HG02852 (cell line): Measurements from ENCODE around the gene ITGA1.
"Not testable (repeated sequence)": the region's sequence is repeated elsewhere in the genome, so short reads cannot be mapped to it uniquely, and the experiment has no call there.

ENCODE experiments used
- ATAC-seq: cut with Tn5 transposase; IDR thresholded peaks from one replicate; pipeline ENCODE4 v1.9.1; 2021; ENCODE audit warnings: mild to moderate bottlenecking, moderate library complexity; ENCODE audit not compliant: unreplicated experiment

The ITGA1 gene

DNA sequence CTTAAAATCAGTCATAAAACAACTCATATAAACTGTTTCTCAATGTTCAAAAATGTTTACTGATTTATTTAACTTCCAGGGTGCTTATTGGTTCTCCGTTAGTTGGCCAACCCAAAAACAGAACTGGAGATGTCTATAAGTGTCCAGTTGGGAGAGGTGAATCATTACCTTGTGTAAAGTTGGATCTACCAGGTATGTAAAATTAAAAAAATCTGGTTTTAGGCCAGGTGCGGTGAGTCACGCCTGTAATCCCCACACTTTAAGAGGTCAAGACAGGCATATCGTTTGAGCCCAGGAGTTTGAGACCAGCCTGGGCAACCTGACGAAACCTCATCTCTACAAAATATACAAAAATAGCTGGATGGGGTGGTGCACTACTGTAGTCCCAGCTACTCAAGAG, 73.7 kb downstream of the ITGA1 start:
- ATAC-seq: no peak

DNA sequence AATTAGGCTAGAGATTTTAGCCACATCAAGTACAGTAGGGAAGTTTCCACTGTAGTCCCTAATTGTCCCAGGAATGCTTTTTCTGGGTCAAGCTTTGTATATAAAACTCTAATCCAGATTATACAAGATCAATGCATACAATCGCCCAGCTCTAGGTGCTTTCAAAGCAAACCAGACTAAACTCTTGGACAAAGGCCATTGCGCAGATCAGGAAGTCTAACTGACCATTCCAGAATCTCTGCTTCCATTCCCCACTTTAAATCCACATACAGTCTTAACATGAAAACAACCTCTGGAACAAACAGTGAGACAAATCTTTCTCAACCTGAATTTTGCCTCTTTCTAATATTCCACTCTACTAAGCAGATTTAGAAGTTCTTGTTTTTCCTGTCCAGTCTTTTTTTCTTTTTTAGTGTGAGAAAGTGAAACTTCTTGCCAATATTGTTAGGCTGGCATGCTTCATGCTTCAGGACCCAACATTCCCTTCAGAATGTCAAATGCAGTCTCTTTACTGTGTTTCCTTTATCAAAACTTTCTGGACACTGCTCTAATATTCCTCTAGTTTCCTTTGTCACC, 76.1 kb downstream of the ITGA1 start:
- ATAC-seq: no peak

DNA sequence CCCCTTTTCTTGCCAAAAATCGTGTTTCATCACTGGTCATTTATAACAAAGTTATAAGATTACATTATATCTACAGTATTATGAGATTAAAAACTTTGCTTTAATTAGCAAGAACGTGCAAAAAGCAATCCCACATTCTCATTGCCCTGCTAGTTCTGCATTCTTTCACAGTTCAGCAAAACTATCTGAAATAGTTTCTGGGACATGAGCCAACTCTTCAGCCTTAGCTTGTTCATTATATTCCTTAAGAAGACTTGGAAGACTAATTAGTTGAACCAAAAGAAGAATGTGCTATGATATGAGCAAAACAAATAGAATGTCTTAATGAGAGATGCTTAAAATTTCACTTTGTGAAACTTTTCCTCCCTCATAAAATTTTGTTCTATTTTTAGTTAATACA, 76.7 kb downstream of the ITGA1 start:
- no peak for ATAC-seq

DNA sequence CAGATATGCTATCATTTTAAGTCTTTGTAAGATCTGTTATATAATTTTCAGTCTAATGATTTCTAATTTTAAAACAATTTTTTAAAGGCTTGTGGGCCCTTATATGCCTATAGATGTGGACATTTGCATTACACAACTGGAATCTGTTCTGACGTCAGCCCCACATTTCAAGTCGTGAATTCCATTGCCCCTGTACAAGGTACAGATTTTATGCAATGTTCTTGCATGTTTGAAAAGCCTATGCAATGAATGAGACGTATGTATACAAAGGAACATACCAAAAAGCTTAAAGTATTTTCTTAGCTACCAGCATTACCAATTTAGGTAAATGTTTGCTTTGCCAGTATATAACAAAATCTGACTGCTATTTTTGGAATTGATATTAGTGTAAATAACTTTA, 77.2 kb downstream of the ITGA1 start:
- no peak for ATAC-seq

DNA sequence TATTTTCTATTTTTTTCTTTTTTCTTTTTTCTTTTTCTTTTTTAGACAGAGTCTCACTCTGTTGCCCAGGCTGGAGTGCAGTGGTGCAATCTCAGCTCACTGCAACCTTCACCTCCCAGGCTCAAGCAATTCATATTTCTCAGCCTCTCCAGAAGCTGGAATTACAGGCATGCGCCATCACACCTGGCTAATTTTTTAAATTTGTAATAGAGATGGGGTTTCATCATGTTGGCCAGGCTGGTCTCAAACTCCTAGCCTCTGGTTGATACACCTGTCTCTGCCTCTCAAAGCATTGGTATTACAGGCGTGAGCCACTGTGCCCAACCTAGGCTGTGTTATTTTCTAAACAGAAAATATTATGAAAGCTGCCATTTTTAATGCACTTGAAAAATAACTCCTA, 78.3 kb downstream of the ITGA1 start:
- not testable (repeated sequence) for ATAC-seq

DNA sequence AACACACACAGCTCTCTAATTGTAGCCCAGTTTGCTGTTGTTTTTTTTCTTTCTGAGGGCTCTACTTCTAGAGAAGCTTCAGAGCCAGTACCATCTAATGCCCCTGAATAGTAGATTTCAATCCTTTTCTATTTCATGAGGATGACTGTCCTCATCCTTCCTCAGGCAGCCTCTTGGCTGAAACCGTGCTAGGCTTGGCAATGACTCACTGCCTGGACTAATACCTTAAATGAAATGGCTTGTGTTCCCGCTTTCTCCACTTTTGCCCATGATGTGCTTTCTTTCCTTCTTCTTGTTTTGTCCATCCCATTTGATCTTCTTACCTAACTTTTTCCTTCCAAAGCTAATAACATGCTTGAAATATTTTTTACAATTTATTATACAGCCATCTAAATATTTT, 80.1 kb downstream of the ITGA1 start:
- no peak for ATAC-seq

DNA sequence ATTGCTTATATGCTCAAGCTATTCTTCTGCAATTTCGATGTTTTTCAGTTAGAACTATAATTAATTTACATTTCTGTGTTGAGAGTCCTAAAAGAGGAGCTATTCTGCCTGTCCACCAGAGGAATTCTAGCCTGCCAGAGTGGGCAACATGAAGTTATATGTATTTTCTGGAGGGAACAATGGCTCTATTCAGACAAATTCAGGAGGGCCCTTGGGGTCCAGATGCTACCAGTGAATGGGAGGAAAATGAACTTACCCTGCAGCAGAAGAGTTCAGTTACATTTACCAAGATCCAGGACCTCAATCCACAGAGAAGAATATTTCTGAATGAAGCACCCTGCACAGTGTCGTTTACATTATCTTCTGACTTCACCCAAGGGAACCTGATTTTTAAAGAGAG, 80.7 kb downstream of the ITGA1 start:
- ATAC-seq: no peak

DNA sequence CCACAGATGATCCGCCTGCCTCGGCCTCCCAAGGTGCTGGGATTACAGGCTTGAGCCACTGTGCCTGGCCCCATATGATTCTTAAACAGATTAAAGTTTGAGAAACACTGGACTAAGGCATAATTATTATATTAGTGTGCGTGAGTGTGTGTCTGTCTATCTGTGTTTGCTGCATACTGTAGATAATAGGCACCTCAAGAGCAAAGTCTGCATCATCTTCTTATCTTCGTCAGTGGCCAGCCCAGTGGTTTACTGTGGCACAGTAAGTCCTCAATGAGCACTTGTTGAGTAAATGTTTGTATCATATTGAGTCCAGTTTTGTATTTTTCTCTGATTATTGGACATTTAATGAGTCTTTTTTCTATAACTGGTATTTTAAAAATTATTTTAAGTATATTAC, 81.7 kb downstream of the ITGA1 start:
- no peak for ATAC-seq

DNA sequence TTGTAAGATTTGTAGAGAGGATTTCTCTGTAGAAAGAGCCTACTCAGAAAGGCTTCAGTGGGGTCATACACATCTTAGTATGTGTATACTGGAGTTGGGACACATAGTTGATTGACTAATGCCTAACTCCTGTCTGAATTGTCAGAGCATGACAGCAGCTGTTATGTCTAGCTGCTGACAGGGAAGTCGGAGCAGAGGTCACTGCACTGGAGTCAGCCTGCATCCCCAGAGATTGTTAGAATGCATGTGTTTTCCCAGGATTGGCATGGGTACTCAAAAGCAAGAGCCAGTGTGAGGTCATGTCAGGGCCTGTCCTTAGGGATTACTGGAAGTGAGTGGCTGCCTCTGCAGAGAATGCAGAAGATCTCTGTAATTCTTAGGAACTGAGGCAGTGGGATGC, 82.7 kb downstream of the ITGA1 start:
- no peak for ATAC-seq

DNA sequence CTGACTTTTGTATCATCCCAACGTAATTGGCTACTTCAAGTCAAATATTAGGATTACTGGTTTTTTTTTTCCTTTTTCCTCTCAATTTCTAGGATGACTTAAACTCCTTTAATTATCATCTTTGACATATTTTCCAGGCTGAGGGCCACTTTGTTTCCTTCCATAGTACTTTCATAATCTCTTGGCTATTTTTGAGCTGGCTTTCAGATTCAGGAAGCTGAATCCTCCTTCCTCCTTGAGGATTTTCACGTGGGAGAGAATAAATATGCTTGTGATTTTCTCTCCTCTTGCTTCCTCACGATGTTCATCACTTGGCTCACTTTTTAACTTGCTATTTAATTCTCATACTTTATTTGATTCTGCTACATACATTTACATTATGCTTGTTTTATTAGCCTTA, 88.1 kb downstream of the ITGA1 start:
- no peak for ATAC-seq

DNA sequence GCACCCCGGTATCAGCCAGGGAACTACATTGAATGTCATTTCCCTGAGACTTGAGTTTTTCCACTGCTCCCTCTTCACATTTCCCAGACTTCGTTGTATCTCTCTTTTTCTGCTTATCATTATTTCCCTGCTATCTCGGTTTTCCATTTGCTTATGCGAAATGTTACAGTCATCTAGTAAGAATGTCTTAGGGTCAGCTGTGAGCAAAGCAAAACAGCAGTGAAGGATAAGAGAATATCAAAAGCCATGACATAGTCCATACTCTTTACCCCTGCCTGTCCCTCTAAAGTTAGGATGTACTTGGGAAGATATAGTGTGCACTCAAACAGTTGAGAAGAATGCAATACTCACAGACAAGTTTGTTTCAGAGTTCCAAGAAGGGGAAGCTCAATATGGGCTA, 88.7 kb downstream of the ITGA1 start:
- no peak for ATAC-seq

DNA sequence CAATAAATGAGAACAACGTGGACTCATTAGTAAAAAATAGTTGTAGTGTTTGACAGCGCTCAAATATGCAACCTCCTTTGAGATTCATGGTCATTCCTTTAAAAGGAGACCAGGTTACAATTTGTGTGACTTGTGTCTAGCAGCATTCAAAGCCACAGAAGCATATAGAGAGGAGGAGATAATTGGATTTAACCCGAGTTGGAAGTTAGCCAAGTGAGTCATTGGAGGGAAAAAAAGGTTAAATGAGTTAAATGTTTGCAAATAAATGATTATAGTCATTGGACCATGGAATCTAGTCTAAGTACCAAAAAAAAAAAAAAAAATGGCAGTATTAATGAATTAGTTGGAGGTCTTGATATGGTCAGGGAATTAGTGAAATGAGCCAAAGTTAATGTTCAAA, 90.9 kb downstream of the ITGA1 start:
- ATAC-seq: no peak

DNA sequence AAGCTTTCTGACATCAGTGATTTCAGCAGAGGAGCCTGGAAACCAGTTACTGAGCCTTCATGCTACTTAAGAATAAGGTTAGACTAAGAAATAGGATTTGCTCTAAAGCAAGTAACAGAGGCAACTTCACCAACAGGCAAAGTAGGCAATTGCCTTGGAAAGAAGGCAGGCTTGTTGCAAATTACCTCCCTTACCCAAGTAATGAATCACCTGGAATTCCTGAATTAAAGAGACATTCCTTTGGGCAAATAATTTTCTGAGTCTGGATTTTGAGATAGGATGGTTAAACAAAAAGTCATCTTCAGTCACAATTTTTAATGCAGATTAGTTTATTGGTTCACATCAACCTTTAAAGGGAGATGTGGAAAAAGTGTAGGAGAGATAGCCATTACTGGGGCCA, 92.8 kb downstream of the ITGA1 start:
- no peak for ATAC-seq

DNA sequence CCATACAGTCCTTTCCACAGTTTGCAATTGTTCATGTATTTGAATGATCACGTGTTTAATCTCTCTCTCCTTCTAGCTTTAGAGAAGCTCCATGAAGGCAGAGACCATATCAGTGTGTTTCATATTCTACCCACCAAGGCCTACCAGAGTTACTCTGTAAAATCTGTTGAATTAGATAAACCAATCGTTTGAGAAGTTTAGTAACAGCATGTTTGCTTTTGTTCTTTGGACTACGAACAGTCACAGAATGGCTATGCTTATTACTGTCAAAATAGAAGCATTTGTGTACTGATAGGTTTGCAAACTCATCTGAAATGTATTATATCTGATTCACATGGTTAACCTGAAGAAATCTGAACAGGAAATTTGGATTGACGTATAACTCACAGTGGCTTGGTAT, 93.8 kb downstream of the ITGA1 start:
- ATAC-seq: no peak

DNA sequence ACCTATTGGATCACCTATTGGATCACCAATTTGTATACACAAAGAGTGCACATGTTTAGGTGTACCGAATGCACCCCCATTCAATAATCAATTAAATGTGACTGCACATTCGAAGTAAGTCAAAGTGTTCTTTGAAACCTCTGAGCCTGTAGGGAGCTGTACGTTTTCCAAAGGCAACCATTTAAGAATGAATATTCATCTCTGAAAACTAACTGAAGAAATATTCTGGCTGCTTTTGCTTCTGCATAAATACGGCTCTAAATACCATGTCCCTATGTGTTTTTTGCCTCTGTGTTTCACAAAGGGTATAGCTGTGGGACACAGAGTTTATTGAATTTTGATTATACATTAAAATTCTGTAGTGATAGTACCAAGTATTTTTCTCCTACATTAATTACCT, 95.4 kb downstream of the ITGA1 start:
- ATAC-seq: no peak

DNA sequence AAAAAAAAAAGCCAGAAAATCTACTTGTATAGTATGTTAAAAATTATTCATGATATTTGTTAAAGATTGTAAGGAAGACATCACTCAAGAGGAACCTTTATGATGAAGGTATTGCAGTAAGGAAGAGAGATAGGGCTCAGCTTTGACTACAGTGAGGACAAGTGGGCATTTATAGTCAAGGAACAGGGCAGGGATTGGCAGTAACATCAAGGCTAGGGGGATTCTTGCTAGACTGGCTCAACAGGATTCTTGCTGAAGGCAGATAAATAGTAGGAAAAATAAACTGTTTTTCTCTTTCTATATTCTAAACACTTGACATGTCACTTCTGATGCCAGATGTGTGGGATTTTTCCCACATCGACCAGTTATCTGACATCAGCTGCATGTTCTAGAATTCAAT, 96.7 kb downstream of the ITGA1 start:
- ATAC-seq: no peak

DNA sequence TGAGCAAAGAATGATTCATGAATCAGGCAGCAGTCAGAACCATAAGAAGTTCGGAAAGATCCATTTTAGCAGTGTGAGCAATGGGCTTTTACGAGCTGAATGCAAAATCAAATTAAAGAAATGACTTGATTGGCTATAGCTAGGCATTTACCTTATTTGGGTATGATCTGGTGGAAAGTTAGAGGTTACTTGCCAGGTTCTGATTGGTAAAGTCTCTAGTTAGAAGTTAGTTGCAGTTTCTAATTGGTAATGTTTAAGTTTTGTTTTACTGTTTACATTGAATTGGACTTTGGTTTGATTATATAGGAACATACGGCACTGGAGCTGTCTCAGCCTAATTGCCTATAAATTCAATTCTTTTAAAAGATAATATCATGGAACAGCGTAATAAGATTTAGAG, 97.9 kb downstream of the ITGA1 start:
- no peak for ATAC-seq

DNA sequence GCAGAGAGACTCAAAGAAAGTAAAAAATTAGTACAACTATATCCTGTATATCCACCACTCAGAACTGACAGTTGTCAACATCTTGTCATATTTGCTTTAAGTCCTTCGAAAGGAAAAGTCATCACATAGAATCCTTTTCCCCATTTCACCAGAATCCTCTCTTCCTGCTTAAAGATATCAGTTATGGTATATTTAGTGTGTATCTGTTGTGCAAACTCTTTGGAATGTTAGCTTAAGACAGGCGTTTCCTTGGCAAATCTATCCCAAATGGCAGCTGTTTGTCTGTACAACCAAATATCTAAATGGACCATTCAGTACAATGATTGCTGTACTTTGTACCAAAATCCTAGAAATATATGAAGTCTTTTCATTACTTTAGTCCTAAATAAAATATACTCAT, 98.5 kb downstream of the ITGA1 start:
- no peak for ATAC-seq

DNA sequence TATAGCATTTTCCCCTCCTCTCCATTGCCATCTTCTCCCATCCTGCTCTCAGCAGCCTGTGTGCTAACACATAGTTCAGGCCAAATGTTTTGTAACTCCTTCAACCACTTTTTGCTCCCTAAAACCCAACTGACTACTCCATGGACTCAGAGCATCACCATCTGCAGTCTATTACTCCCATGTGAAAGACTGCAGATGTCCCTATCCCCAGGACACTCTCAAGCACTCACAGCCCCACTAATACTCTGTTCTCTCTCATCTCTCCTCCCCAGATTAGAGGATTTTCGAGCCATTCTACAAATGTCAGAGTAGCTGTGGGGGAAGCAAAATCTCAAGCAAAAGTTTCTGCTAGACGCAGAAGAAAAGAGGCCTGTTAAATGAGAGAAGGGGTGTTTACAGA, 99.3 kb downstream of the ITGA1 start:
- ATAC-seq: no peak

DNA sequence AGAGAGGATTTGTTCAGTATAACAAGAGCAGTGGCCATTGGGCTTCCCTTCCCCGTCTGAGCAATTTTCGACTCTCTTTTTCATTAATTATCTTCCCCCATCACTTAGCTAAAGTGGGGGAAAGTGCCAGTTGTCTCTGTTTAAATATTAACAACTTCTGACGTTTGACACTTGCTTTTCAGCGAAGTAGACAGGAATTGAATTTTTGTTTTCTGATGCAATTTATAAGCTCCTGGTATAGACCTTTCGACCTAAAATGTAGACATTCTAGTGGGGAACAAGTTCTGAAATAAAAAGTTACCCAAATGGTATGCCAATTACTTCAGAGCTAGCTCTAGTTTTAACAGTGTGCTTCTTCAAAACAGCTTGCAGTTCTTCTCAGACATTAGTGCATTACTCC, 100.6 kb downstream of the ITGA1 start:
- no peak for ATAC-seq

DNA sequence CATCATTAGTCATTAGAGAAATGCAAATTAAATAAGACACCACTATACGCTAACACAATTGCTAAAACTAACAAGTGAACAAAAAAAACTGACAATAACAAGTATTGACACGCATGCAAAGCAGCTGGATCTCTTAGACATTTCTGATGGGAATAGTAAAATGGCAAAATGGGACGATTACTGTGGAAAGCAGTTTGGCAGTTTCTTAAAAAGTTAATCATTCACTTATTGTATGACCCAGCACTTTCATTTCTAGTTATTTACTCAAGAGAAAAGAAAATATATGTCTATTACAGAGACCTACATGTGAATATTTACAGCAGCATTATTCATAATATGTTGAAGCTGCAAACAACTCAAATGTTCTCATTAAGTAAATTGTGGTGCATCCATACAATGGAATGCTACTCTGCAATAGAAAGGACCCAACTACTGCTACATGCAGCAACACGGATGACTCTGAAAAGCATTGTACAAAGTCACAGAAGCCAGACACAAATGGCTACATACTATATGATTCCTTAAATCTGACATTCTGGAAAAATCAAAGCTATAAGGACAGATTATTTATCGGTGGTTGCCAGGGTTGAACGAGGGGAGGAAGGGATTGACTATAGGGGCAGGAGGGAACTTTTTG, 104.6 kb downstream of the ITGA1 start:
- no peak for ATAC-seq

DNA sequence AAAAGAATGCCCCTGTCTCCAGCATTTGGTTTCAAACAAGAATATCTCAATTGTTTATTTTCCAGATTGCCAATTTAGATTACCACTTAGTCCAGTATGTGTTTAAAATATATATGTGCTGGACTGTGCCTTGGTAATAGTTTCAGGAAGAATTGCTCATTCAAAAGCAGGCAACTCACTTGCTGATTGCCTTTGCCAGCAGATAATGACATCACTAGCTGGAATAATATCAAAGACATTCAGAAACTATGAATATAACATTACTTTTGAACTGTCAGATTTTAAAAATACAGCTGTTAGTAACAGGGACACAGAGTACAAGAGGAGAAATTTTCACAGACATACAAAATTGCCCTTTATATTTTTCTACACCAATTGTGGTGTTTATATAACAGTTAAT, 105.4 kb downstream of the ITGA1 start:
- no peak for ATAC-seq

DNA sequence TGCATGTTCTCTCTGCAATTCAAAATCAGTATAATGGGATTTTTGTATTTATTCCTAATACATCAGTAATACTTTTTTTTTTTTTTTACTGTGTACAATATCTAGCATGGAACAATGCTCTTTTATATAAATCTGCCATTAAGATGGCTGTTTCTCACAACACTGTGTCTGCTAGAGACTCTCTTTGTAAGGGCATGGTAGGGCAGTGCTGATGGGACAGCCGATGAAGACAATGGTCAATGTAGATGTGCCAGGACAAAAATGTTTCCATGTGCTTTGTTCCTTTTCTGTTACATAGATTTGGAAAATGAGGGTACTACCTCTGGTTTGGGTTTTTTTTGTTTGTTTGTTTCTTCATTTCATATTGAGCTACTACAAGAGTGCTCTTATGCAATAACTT, 106.1 kb downstream of the ITGA1 start:
- ATAC-seq: no peak
